GM21360 (cell line): ENCODE measurements around the gene SLITRK3.

Source experiments
- ATAC-seq: cut with Tn5 transposase; IDR thresholded peaks from one replicate; pipeline ENCODE4 v1.9.1; 2021; ENCODE audit warnings: mild to moderate bottlenecking, moderate library complexity; ENCODE audit not compliant: unreplicated experiment

Gene SLITRK3, protein sequence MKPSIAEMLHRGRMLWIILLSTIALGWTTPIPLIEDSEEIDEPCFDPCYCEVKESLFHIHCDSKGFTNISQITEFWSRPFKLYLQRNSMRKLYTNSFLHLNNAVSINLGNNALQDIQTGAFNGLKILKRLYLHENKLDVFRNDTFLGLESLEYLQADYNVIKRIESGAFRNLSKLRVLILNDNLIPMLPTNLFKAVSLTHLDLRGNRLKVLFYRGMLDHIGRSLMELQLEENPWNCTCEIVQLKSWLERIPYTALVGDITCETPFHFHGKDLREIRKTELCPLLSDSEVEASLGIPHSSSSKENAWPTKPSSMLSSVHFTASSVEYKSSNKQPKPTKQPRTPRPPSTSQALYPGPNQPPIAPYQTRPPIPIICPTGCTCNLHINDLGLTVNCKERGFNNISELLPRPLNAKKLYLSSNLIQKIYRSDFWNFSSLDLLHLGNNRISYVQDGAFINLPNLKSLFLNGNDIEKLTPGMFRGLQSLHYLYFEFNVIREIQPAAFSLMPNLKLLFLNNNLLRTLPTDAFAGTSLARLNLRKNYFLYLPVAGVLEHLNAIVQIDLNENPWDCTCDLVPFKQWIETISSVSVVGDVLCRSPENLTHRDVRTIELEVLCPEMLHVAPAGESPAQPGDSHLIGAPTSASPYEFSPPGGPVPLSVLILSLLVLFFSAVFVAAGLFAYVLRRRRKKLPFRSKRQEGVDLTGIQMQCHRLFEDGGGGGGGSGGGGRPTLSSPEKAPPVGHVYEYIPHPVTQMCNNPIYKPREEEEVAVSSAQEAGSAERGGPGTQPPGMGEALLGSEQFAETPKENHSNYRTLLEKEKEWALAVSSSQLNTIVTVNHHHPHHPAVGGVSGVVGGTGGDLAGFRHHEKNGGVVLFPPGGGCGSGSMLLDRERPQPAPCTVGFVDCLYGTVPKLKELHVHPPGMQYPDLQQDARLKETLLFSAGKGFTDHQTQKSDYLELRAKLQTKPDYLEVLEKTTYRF

DNA sequence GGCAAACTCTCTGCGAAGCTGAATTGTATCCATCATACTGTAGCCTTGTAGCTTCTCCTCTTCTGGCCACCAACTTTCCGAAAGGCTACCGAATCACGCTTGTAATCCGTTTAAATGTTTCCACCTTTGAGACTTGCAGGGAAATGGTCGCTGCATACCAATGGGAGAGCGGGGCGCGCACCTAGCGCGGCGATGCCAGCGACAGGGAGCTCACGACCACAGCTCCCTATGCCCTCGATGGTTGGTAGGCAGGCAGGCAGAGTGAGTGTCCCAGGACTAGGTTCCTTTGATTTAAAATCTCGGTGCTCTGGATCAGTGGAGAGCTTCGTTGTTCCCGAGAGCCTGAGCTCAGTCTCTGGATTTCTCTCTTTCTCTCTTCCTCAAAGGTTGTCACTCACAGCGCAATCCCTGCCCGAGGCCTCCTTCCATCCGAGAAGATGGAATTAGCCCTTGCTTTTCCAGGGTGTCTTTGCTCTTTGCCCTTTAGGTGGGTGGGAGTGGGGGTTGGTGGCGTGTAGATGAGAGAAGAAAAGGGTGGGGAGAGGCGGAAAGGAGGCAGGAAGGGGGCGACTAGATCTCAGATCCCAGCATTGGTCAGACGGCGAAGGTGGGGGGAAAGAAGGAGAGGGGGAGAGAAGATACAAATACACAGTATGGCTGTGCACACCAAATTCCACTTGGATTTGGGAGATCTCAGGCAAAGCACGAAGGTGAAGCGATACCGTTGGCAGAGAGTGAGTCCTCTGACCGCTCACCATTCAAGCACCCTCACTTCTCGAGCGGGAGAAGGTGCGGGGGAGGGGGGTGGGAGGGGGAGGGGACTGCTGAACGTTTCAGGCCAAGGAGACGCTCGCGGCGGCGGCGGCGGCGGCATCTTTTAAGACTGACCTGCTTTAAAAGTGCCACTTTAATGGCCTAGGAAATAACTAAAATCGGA, at the start of gene SLITRK3:
TSS of gene SLITRK3 (minus strand) at position 745 of the 937 bp plus-strand sequence. CDS start 5,554 bp downstream, outside the sequence.
- no peak for ATAC-seq

DNA sequence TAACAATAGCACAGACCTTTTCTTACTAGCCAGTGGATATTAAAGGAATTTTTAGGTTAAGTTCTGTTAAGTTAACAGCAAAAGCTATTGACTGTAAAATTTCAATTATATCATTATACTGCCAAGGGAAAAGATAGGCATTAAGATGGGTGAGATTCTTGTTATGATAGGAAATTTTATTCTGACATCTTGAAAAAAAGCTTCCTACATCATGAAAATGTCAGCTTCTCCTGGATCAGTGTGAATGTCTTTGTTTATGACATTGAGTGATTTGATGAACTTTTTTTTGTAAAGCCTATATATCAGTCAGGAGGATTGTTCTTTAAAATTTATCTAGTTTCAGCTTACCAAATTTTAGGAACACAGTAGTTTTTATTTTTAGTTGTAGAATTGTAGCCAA, 47.4 kb upstream of the SLITRK3 start:
- no peak for ATAC-seq

DNA sequence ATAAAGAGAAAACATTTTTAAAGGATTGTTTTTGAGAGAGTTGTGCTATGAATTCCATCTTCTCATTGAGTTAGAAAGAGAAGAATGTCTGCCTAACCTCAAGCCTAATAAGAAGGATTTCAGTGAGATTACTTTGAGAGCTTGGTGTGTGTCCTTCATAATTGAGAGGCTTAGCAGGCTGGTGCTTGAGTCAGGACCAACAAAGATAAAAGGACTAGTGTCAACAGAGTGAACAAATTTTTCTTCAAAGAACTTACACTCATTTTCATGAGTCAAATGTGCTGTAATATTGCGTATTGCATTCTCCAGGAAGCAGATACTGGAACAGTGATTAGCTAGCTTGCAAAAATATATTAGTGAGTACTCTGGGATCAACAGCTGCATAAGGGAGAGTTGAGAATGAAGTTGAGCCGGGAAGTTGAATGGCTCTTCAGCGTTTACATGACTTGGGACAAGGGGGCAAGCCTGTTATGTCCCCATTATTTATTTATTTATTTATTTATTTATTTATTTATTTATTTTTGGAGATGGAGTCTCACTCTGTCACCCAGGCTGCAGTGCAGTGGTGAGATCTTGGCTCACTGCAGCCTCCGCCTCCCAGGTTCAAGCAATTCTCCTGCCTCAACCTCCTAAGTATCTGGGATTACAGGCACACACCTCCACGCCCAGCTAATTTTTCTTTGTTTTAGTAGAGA, 37.5 kb upstream of the SLITRK3 start:
- ATAC-seq: no peak

DNA sequence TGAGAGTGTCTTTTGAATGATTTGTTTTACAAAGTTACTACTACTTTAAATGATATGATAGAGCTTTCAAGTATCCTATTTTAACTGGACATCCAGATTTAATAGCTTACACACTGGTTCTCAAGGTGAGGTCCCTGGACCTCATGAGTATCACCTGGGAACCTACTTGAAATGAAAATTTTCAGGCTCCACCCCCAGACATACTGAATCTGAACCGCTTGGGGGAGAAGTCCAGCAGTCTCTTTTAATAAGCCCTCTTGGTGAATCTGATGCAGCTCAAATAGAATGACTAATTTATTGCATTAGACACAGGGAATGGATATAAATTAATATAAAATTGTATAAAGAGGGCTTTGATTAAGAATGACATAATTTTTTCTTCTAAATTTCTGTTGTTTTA, 29.4 kb upstream of the SLITRK3 start:
- ATAC-seq: no peak

DNA sequence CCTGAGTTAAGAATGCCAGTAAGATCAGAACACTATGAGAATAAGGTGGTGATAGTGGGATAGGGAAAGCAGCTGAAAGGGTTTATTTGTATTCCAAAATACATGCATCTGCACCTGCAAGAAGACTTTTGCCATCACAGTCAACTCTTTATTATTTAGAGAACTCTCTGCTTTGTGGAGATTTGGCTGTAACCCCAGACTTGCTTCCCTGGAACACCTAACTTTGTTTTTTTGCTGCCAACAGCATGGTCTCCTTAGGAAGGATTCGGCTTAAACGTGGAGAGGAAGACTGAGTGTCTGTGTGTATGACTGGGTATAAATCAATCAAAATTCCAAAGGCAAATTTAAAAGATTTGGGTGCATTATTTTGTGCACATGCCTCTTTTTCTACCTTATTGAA, 21.6 kb upstream of the SLITRK3 start:
- no peak for ATAC-seq

DNA sequence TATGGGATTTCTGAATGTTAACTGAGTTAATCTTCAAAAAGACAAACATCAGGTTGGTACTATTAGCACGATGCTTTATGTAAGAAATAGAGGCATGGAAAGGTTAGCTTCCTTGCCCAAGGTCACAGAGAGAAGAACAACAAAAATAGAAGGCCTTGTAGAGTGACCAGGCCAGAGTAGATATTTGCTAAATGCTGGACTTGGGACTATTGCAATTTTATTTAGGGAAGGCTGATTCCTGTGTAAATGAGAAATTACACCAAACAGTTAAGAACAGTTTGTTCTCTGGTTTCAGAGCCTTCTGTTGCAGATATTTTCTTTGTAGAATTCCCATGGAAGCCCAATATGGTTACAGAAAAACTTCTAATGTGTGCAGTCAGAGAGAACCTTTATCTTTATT, 16.4 kb upstream of the SLITRK3 start:
- no peak for ATAC-seq

DNA sequence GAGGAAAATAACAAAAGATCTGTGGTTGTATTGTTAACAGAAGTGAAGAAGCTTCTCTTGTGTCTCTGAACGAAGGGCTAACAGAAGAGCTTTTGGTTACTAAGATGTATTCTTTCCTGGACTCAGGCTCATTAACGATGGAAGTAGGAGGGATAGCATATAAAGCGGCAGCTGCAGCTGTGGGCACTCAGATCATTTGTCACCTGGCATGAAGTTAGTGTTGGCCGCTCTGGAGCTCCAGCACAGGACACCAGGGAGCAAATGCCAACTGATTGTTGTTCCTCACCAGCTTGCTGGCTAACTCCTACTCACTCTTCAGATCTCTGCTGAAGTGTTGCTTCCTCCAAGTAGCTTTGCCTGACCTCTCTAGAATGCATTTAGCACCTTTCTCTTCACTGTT, 15.5 kb upstream of the SLITRK3 start:
- ATAC-seq: no peak

DNA sequence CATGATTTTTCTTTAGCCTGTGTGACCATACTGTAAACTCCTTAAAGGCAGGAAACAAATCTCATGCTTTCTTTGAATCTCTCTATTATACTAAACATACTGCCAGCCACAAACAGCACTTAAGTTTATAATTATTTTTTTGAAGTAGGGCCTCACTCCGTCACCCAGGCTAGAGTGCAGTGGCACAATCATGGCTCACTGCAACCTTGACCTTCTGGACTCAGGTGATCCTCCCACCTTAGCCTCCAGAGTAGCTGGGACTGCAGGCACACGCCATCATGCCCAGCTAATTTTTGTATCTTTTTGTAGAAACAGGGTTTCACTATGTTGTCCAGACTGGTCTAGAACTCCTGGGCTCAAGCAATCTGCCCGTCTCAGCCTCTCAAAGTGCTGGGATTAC, 14.5 kb upstream of the SLITRK3 start:
- no peak for ATAC-seq

DNA sequence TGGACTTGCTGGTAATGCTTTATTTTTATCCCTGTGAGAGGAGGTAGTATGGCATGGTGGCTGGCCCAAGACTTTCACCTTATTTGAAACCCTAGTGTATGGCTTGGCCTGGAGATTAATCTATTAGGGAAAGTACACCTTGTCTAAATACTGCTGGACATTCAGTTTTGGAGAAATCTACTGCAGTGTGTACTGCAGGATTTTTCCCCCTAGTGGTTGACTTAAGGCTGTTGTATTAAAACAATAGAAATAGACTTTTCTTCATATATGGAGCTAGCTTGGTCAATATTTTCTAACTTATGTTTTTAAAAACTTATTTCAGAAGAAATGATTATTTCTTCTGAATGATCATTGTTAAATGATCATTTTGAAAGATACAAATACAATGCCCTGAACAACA, 13.9 kb upstream of the SLITRK3 start:
- ATAC-seq: no peak

DNA sequence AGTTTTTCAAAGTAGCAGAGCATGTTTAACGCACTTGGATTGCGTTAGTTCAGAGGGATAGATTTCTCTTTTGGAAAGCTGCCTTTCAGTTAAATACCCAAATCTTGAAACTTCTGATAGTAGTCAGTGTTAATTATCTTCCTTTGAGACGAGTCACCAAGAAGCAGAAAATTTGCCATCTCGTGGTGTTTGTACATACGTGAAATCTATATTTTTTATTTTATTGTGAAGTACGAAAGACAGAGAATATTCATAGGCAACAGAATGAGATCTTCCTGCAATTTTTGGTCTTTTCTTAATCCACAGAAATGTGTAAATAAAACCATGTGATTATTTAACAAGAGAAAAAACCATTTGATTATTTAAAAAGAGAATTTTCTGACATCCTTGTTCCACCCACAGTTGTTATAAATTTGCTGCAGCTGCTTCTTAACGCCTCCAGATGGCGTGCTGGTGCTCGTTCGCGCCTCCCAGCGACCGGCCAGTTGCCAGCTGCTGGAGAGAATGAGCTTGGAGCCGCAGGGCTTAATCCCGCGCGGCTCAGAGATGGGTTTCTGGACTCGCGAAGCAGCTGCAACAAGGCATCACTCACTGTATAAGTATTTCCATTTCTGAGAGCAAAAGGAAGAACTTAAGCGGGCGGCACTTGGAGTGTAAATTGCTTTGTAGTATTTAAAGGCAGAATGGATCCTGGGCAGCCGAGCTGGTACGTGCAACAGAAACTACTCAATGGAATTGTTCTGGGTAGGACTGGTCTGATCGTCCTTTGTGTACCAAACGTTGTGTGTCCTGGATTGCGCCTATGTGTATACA, 10.5 kb upstream of the SLITRK3 start:
- peak; percentile 91 for ATAC-seq

DNA sequence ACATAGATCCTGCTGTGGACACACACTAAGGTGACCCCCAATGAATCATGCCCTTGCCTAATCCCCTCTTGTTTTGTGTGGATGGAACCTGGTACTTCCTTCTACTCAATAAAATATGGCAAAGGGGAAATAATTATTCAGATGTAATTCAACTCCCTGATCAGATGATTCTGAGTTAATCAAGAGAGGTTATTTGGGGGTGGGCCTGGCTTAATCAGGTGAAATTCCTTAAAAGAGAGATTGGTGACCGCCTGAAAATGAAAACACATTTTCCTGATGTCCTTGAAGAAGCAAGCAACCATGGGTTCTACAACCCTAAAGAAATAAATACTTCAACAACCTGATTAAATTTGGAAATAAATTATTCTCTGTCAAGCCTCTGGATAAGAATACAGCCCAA, 8.3 kb upstream of the SLITRK3 start:
- ATAC-seq: no peak

DNA sequence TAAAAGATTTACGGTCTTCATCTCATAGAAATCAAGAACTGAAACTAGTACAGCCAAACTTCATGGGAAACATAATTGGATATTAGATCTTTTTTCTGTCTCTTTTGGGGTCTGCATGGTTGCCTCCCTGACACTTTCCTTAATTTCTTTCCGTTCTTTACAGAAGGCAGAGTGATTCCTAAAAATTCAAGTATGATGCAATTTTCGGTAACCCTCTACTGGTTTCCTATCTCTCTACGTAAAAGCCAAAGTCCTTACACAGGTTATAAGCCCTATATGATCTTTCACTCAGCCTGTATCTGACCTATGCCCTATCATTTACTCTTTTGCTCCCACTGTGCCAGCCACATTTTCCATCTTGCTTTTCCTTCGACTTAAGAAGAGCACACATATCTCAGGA, 6.8 kb upstream of the SLITRK3 start:
- ATAC-seq: no peak

DNA sequence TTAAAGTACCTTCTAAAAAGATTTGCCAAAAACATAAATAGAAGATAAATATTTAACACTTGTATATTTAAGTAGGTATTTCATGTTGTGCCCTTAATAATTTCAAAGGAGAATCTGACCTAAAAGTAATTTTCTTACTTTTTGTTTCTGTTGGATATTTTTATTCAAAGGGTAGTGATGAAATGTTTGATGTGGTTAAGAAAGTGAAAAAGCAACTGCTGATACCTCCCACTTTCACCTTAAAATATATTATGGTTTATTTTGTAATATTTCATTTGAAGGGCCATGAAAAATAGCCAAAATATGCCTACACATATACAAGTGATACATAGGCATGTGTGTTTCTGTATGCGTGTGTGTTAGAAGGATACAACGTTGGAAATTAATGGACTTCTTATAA, 5.8 kb upstream of the SLITRK3 start:
- ATAC-seq: peak; percentile 41

DNA sequence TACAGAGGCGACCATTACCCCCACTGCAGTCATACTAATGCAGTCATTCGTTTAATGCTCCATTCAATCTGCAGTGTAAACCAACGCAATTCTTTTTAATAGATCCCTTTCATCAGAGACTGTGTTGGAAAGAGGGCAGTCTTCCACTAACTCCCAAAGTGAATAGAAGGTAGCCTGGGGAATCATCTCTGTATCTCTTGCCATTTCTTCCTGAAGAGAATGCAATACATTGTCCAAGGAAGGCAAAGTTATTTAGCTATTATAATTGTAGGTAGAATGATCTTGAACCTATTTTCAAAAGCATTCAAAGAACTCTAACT, 1.3 kb upstream of the SLITRK3 start:
- ATAC-seq: no peak

DNA sequence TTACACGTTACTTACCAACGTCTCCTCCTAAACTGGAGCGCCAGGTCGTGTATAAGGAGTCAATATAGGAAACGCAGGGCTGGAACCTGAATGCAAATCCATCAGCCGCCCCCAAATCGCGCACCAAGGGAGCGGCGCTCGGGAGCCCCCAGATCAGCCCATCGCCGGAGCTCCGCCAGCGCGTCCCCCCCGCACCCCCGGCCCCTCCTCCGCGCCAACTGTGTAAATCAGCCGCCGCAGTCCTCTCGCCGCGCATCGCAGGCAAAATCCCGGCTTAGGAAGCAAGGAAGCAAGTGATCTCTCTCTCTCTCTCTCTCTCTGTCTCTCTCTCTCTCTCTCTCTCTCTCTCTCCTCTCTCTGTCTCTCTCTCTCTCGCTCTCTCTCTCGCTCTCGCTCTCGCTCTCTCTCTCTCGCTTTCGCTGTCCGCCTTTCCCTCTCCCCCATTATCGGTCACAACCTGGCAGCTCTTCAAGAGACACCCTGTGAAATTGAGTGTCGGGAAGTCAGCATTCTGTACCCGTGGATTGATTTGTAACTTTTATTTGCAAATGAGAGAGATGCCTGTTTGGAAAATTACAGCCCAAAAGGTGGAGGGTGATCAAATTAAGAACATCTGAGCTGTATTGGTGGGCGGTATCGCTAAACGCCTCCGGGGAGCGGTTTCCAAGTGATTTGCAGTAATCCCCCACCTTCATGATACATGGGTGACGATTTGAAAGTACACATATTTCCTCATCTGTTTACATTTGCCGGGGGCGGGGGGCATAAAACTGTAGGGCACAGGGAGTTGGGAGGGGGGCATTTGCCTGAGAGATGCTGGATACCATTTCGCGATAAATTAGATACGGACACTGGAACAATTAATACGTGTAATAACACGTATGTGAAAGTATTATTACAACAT, 645 bp upstream of the SLITRK3 start:
- ATAC-seq: no peak

DNA sequence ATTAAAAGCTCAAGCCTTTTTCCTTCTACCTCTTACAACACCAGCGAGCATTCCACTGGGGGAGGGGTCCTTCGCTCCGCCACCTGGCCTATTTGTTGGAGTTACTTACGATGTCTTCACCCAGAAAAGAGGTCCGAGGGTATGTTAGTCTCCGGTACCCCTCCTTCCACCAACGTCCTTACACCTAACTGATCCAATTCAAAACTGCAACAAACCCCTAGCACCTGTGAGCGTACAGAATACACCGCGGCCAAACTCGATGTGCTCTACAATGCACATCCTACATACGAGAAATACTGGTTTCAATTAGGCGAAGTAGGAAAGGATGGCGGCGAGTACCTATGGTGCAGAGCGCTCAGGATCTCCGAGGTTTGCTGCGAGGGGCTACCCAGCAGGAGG, 944 bp downstream of the SLITRK3 start:
- ATAC-seq: no peak

DNA sequence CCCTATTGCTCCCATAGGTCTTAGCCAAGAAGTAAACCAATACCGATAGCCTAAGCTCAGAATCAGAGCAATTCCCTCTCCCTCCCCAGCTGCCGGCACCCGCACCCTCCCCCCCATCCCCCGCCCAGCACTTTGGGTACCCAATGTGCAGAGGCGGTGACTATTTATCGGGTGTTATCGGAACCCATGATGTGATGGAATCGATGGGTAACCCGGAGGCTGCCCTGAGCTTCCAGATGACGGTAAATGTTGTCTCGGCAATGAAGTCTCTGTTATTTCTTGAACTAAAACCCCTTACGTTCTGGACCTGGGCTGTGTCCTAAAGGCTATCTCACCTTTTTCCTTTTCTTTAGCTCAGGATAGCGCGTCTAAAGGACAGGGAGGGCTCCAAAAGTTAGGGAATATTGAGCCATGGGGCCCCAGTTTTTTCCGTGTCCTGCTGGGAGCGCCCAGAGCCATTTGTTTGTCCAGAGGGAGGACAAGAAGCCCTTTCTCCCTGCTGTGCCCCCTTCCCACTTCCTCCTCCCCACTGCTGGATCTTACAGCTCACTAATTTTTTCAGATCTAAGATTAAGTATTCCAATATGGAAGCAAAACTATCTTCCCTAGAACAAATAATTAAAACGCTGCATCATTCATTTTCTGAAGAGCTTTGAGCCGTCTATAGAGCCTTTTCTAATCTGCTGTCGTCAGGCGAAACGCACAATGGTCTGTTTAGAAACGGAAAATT, 1.5 kb downstream of the SLITRK3 start:
- no peak for ATAC-seq
